Upper lobe of left lung (tissue), 4 donors: Measurements from ENCODE around the gene TMEM209.

Source experiments
- CTCF ChIP-seq, 6 experiments: fragments of 450-650 bp in 4 of 6; fragments of 200-600 bp in 2 of 6; sonication (generic) in 2 of 6; IDR thresholded peaks; one replicate each; pipeline ENCODE4 v1.5.1; 2016 to 2019; ENCODE audit warnings: antibody characterized with exemption in 6 of 6
- EP300 ChIP-seq, 4 donors: sonication (generic); formaldehyde crosslinking; IDR thresholded peaks; one replicate each; pipeline ENCODE4 v1.5.1; 2017; ENCODE audit warnings: antibody characterized with exemption in 4 of 4, control low read depth in 2 of 4
- POLR2A ChIP-seq, 4 donors: fragments of 450-650 bp; IDR thresholded peaks; one replicate each; pipeline ENCODE4 v1.5.1; 2016 to 2017; ENCODE audit warnings: antibody characterized with exemption in 4 of 4, mild to moderate bottlenecking in 2 of 4
- POLR2AphosphoS5 ChIP-seq, 2 donors: sonication (generic); formaldehyde crosslinking; IDR thresholded peaks; one replicate each; pipeline ENCODE4 v1.5.1; 2017; ENCODE audit warnings: antibody characterized with exemption in 2 of 2

GRCh38 chr7:130131191-130131834 lies 73.9 kb downstream of the TMEM209 start:
- TF ChIP-seq CTCF (IDR thresholded peaks at IDR 0.05), result no peak
- no peak for TF ChIP-seq POLR2AphosphoS5 (IDR thresholded peaks at IDR 0.05)
- TF ChIP-seq POLR2A (IDR thresholded peaks at IDR 0.05), result no peak
- no peak for TF ChIP-seq EP300 (IDR thresholded peaks at IDR 0.05)
